Measurements from ENCODE around the gene FAM89A. TPM values are rescaled to one million over a fixed set of nuclear protein-coding genes. Genes with fewer than 3 reads are reported as not detected.

Gene FAM89A
- total and polyA plus RNA-seq, 2 donors (not counting 3 experiments of a cell fraction or from before 2014, with no cell fraction given) = 21.0 to 24.0 TPM

- no TSS peak for BruUV-seq (replicated peaks)
- intact Hi-C loops (cut with micrococcal nuclease) = loop anchor here (1.0 to 10.0 kb wide), 12 partner anchors 50 to 627 kb away; partner anchors contain the start of genes COG2, EGLN1, EXOC8 and SPRTN
Measured at GRCh38 chr1:230977761-230978490, 62.1 kb downstream of the FAM89A start.

More at GRCh38 chr1:230977761-230978490, 62.1 kb downstream of the FAM89A start:
- H3K4me1 ChIP-seq (ENCODE audit: control insufficient read depth, extremely low read depth, insufficient read depth, low read length) = peaks cover 21% of the 10 kb centered on the region
- H3K4me2 ChIP-seq (ENCODE audit: insufficient read depth, low read length) = peak overlapping the region; percentile 68
- ChIA-PET CTCF (interaction anchor here (1.0 to 2.2 kb wide), 6 partner anchors 9 to 336 kb away, joined by 3 to 11 read pairs (median 4); no protein-coding TSS in a partner anchor), POLR2A (no interaction called here)
- no peaks in the 10 kb centered on the region for H3K36me3 ChIP-seq (ENCODE audit: control insufficient read depth in 2 of 2, extremely low read depth in 1 of 2, insufficient read depth in 2 of 2, low read length in 2 of 2)
- peaks cover 14% of the 10 kb centered on the region for H3K79me2 ChIP-seq (ENCODE audit: control insufficient read depth, insufficient read depth, low read length)
- FAIRE-seq = no peak
- dilution Hi-C loops (cut with MboI; ENCODE audit: extremely low pct_ligation_motif_present, low sequenced_read_pairs) = no loop called here
- no peaks in the 10 kb centered on the region for H4K20me1 ChIP-seq (replicated peaks; ENCODE audit: control insufficient read depth, extremely low read depth, insufficient read depth, low read length)
- H2AFZ ChIP-seq (ENCODE audit: low read depth, low read length) = peak overlapping the region; percentile 69
- no peak for DNase-seq (ENCODE audit: low read depth, low spot score)
- peak overlapping the region; percentile 30 for H3K27ac ChIP-seq (ENCODE audit: insufficient read depth, low read depth, low read length)
- H3K9me3 ChIP-seq (replicated peaks; ENCODE audit: control insufficient read depth, insufficient read depth, low read length) = no peaks in the 10 kb centered on the region
- peak overlapping the region; percentile 72 to 96 (median 86) for H3K4me3 ChIP-seq (replicated peaks in 1 of 3; ENCODE audit: insufficient read depth in 1 of 3, low read depth in 1 of 3, low read length in 3 of 3)
- H3K27me3 ChIP-seq (ENCODE audit: control insufficient read depth in 2 of 2, insufficient read depth in 2 of 2, low read length in 2 of 2) = no peaks in the 10 kb centered on the region
- H3K9me1 ChIP-seq (replicated peaks; ENCODE audit: control insufficient read depth, extremely low read depth, insufficient read depth, low read length) = no peaks in the 10 kb centered on the region
- peak overlapping the region; percentile 52 for H3K9ac ChIP-seq (replicated peaks; ENCODE audit: extremely low read depth, insufficient read depth, low read length)
- TF ChIP-seq MYC (IDR thresholded peaks at IDR 0.05; ENCODE audit: low read depth, low read length) (no peak), POLR2AphosphoS5 (IDR thresholded peaks at IDR 0.05; ENCODE audit: insufficient read depth, low read depth, low read length) (no peak), FOS (IDR thresholded peaks at IDR 0.05; ENCODE audit: borderline replicate concordance, insufficient read depth, low read length) (no peak), GATA2 (IDR thresholded peaks at IDR 0.05; ENCODE audit: insufficient read depth, insufficient read length, low read depth, low read length) (no peak), EZH2 (IDR thresholded peaks at IDR 0.05; ENCODE audit: borderline replicate concordance, low read depth, low read length, severe bottlenecking) (no peak), JUN (IDR thresholded peaks at IDR 0.05; ENCODE audit: borderline replicate concordance, insufficient read depth, insufficient read length, low read depth) (no peak), POLR2A (IDR thresholded peaks at IDR 0.05; ENCODE audit: low read depth, low read length) (no peak), CTCF (IDR thresholded peaks at IDR 0.05; ENCODE audit: extremely low read depth in 1 of 2, insufficient read depth in 1 of 2, low read depth in 1 of 2, low read length in 2 of 2) (no peak)
- TF ChIP-seq, protein P1, sequence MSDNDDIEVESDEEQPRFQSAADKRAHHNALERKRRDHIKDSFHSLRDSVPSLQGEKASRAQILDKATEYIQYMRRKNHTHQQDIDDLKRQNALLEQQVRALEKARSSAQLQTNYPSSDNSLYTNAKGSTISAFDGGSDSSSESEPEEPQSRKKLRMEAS (IDR thresholded peaks at IDR 0.05; ENCODE audit: insufficient read depth, insufficient read length) = no peak

Measured in endothelial cell of umbilical vein (primary cell).